Upper lobe of left lung (tissue), 6 donors: Measurements from ENCODE around the gene STK11. TPM values are rescaled to one million over a fixed set of nuclear protein-coding genes. Genes with fewer than 3 reads are reported as not detected.
"Not testable (repeated sequence)": the region's sequence is repeated elsewhere in the genome, so short reads cannot be mapped to it uniquely, and the experiment has no call there.

Experiments used
- ATAC-seq, 2 donors: fragments of 200-7000 bp; cut with Tn5 transposase; one replicate each; pipeline ENCODE4 v1.9.1; 2022; ENCODE audit warnings: mild to moderate bottlenecking in 2 of 2, moderate library complexity in 2 of 2; ENCODE audit not compliant: low FRiP score in 2 of 2
- DNase-seq, 2 donors: peaks; one replicate each; pipeline ENCODE4 v3.0.0-alpha.2; 2019 to 2020
- H3K27ac ChIP-seq, 4 donors: fragments of 200-600 bp; sonication (generic); one replicate each; pipeline ENCODE4 v1.5.1; 2016 to 2019
- H3K27me3 ChIP-seq, 4 donors: fragments of 200-600 bp; sonication (generic); one replicate each; pipeline ENCODE4 v1.5.1; 2017 to 2019
- H3K36me3 ChIP-seq, 4 donors: fragments of 200-600 bp; sonication (generic); one replicate each; pipeline ENCODE4 v1.5.1; 2016 to 2019
- H3K4me1 ChIP-seq, 4 donors: fragments of 200-600 bp; sonication (generic); one replicate each; pipeline ENCODE4 v1.5.1; 2018 to 2019
- H3K4me3 ChIP-seq, 4 donors: fragments of 200-600 bp; sonication (generic); one replicate each; pipeline ENCODE4 v1.5.1; 2017 to 2019; ENCODE audit warnings: mild to moderate bottlenecking in 2 of 4, moderate library complexity in 1 of 4
- H3K9me3 ChIP-seq, 4 donors: fragments of 200-600 bp; sonication (generic); one replicate each; pipeline ENCODE4 v1.5.1; 2018 to 2019
- CTCF ChIP-seq, 6 experiments: fragments of 450-650 bp in 4 of 6; fragments of 200-600 bp in 2 of 6; sonication (generic) in 2 of 6; IDR thresholded peaks; one replicate each; pipeline ENCODE4 v1.5.1; 2016 to 2019; ENCODE audit warnings: antibody characterized with exemption in 6 of 6
- EP300 ChIP-seq, 4 donors: sonication (generic); formaldehyde crosslinking; IDR thresholded peaks; one replicate each; pipeline ENCODE4 v1.5.1; 2017; ENCODE audit warnings: antibody characterized with exemption in 4 of 4, control low read depth in 2 of 4
- POLR2A ChIP-seq, 4 donors: fragments of 450-650 bp; IDR thresholded peaks; one replicate each; pipeline ENCODE4 v1.5.1; 2016 to 2017; ENCODE audit warnings: antibody characterized with exemption in 4 of 4, mild to moderate bottlenecking in 2 of 4
- POLR2AphosphoS5 ChIP-seq, 2 donors: sonication (generic); formaldehyde crosslinking; IDR thresholded peaks; one replicate each; pipeline ENCODE4 v1.5.1; 2017; ENCODE audit warnings: antibody characterized with exemption in 2 of 2
- WGBS, 2 donors: methylation state at CpG; one replicate each; pipeline ENCODE4 v1.1.5; 2017 to 2018; 5-methylcytosine and 5-hydroxymethylcytosine counted together
- total RNA-seq, 6 donors: library from RNA; depleted of rRNA in 4 of 6; stranded (reverse); fragments of >200 nt in 4 of 6; gene quantifications; one replicate each; pipeline versions ENCODE4 v1.1.0 to v1.2.1, GENCODE V29; 2016 to 2021
- donor health status: DM: no; HTN: no; CAD: no; lungs with moderate emphysema.
- donor health status: DM: no; HTN: yes; CAD: no; lungs with severe emphysema.

Gene STK11
- total RNA-seq, 6 donors from 2014 or later = 50.2 to 168 (median 63.2) TPM

GRCh38 chr19:1206150-1206863 is 729 bp downstream of the STK11 start:
- TF ChIP-seq EP300 (IDR thresholded peaks at IDR 0.05) (no peak), POLR2AphosphoS5 (IDR thresholded peaks at IDR 0.05) (no peak), CTCF (IDR thresholded peaks at IDR 0.05) (no peak), POLR2A (IDR thresholded peaks at IDR 0.05) (no peak)
- peaks cover 0 to 3% (median 0%) of the 10 kb centered on the region in 4 donors for H3K36me3 ChIP-seq
- peak in 1 of 2 donors; percentile 85 for DNase-seq
- H3K4me1 ChIP-seq = peaks cover 35 to 54% (median 43%) of the 10 kb centered on the region in 4 donors
- H3K27me3 ChIP-seq = no peaks in the 10 kb centered on the region
- ATAC-seq = no peak
- H3K27ac ChIP-seq = peak overlapping the region; percentile 64 to 91 (median 86)
- 2% methylated on average over 20 to 28 of the region's 78 CpGs for WGBS, 2 donors
- H3K9me3 ChIP-seq = no peaks in the 10 kb centered on the region
- peak overlapping the region; percentile 5 to 77 (median 62) for H3K4me3 ChIP-seq

DNA sequence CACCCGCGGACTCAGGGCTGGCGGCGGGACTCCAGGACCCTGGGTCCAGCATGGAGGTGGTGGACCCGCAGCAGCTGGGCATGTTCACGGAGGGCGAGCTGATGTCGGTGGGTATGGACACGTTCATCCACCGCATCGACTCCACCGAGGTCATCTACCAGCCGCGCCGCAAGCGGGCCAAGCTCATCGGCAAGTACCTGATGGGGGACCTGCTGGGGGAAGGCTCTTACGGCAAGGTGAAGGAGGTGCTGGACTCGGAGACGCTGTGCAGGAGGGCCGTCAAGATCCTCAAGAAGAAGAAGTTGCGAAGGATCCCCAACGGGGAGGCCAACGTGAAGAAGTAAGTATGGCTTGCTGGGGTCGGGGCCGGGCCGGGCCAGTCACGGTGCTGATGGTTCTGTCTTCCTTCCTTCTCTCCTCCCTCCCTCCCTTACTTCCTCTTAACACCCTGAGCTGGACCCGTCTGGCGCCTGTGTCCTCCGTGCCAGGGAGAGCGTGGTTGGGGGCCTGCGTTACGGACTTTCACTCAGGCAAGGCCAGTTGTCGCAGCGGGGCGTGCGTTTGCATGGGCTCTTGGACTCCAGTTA is 1.4 kb downstream of the STK11 start:
- Histone ChIP-seq H3K4me3 (peak overlapping the region; percentile 5 to 77 (median 62)), H3K9me3 (no peaks in the 10 kb centered on the region), H3K36me3 (peaks cover 0 to 3% (median 0%) of the 10 kb centered on the region in 4 donors), H3K27me3 (no peaks in the 10 kb centered on the region), H3K27ac (peak overlapping the region; percentile 64 to 91 (median 86)), H3K4me1 (peaks cover 35 to 60% (median 48%) of the 10 kb centered on the region in 4 donors)
- TF ChIP-seq POLR2A (IDR thresholded peaks at IDR 0.05) (no peak), CTCF (IDR thresholded peaks at IDR 0.05) (peak in 1 of 6 experiments; percentile 3), POLR2AphosphoS5 (IDR thresholded peaks at IDR 0.05) (peak in 1 of 2 donors; percentile 1), EP300 (IDR thresholded peaks at IDR 0.05) (no peak)
- ATAC-seq (peak; percentile 13 to 34), DNase-seq (peak; percentile 44 to 87)
- WGBS, 2 donors = 2 to 5% methylated on average over 28 to 36 of the region's 38 CpGs

GRCh38 chr19:1208830-1209229 is 3.3 kb downstream of the STK11 start:
- not testable (repeated sequence) for H3K27me3 ChIP-seq, ATAC-seq, H3K9me3 ChIP-seq, H3K36me3 ChIP-seq, DNase-seq
- WGBS, 2 donors = 56 to 67% methylated on average over 9 to 10 of the region's 10 CpGs
- H3K27ac ChIP-seq = peak overlapping the region in 1 of 4 donors; percentile 34
- H3K4me1 ChIP-seq = peaks cover 46 to 76% (median 52%) of the 10 kb centered on the region in 4 donors
- peak overlapping the region in 1 of 4 donors; percentile 8 for H3K4me3 ChIP-seq

DNA sequence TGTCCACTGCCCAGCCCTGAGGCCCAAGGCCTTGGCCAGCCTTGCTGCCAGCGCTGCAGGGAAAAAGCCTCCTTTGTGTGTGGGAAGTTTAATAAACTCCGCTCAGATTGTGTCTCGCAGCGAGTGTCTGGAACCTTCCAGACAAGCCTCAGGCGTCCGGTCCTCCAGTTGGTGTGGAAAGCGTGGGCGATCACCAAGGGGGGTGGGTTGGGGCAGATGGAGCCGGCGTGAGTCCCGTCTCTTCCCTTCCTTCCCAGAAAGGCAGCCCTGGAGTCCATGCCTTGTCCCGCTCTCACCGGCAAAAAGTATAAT is 4.6 kb downstream of the STK11 start:
- no peak for DNase-seq
- Histone ChIP-seq H3K4me1 (peaks cover 56 to 84% (median 61%) of the 10 kb centered on the region in 4 donors), H3K4me3 (no peak overlapping the region), H3K27ac (peak overlapping the region in 1 of 4 donors; percentile 9), H3K9me3 (no peaks in the 10 kb centered on the region), H3K36me3 (peaks cover 0 to 7% (median 0%) of the 10 kb centered on the region in 4 donors), H3K27me3 (no peaks in the 10 kb centered on the region)
- WGBS, 2 donors = 95 to 96% methylated on average over 13 of the region's 13 CpGs
- no peak for ATAC-seq
- no peak for TF ChIP-seq POLR2A (IDR thresholded peaks at IDR 0.05)
- no peak for TF ChIP-seq CTCF (IDR thresholded peaks at IDR 0.05)
- no peak for TF ChIP-seq EP300 (IDR thresholded peaks at IDR 0.05)
- no peak for TF ChIP-seq POLR2AphosphoS5 (IDR thresholded peaks at IDR 0.05)

DNA sequence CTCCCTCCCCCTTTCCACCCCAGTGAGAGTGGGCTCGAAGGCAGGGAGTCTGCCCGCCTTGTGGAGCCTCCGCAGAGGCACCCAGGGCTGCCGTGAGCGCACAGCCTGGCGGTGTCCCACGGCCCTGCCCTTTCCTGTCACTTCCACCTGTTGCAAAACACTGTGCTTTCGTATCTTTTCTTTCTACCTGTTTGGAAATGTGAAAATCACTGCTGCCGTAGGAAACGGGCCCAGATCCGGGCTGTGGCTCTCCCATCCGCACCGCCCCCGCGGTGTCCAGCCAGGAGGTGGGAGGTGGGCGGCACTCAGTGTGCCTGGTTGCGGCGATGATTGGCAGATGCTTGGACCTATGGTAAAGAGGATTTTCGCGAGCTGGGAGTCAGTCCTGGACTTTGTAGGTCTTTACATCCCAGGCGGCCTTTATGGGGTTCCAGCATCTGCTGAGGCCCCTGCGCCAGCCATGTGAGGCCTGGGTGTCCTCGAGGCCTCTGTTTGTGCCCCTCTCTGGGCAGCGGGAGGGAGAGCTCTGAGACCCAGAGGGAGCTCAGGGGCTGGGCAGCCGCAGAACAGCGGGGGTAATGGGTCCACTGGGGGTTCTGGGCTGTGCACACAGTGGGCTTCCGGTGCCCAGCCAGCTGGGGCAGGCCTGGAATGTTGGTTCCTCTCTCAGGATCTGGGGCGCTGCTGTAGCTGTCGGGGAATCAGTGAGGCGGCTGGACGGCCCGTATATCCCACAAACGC is 6.1 kb downstream of the STK11 start:
- WGBS, 2 donors = 75 to 88% methylated on average over 22 to 29 of the region's 33 CpGs
- Histone ChIP-seq H3K9me3 (no peaks in the 10 kb centered on the region), H3K27ac (peak overlapping the region in 2 of 4 donors; percentile 1 to 30), H3K36me3 (peaks cover 0 to 7% (median 0%) of the 10 kb centered on the region in 4 donors), H3K4me3 (no peak overlapping the region), H3K4me1 (peaks cover 65 to 93% (median 72%) of the 10 kb centered on the region in 4 donors), H3K27me3 (no peaks in the 10 kb centered on the region)
- TF ChIP-seq POLR2A (IDR thresholded peaks at IDR 0.05) = no peak
- ATAC-seq = no peak
- DNase-seq = peak in 1 of 2 donors; percentile 74
